Gastroesophageal sphincter (tissue), 3 donors: ENCODE results near the gene PYDC2.

Experiments
- CTCF ChIP-seq, 4 experiments: fragments of 200-600 bp in 2 of 4; fragments of 450-650 bp in 2 of 4; sonication (generic) in 1 of 4; IDR thresholded peaks; one replicate each; pipeline ENCODE4 v1.5.1; 2017 to 2019; ENCODE audit warnings: antibody characterized with exemption in 4 of 4, mild to moderate bottlenecking in 2 of 4, moderate library complexity in 2 of 4
- EP300 ChIP-seq: sonication (generic); formaldehyde crosslinking; IDR thresholded peaks from one replicate; pipeline ENCODE4 v1.6.1; 2017; ENCODE audit warnings: antibody characterized with exemption, mild to moderate bottlenecking
- POLR2A ChIP-seq, 2 donors: fragments of 450-650 bp; IDR thresholded peaks; one replicate each; pipeline ENCODE4 v1.6.1; 2017; ENCODE audit warnings: antibody characterized with exemption in 2 of 2, mild to moderate bottlenecking in 2 of 2, moderate library complexity in 1 of 2
- POLR2AphosphoS5 ChIP-seq: sonication (generic); formaldehyde crosslinking; IDR thresholded peaks from one replicate; pipeline ENCODE4 v1.6.1; 2017; ENCODE audit warnings: antibody characterized with exemption

- no peak for TF ChIP-seq CTCF (IDR thresholded peaks at IDR 0.05)
- no peak for TF ChIP-seq POLR2AphosphoS5
- TF ChIP-seq POLR2A (IDR thresholded peaks at IDR 0.05): no peak
- no peak for TF ChIP-seq EP300
Measured at GRCh38 chr3:191440532-191440931, 20.4 kb upstream of the PYDC2 start.
